H9 (cell line): Measurements from ENCODE around the gene AEBP2. TPM values are rescaled to one million over a fixed set of nuclear protein-coding genes. Genes with fewer than 3 reads are reported as not detected.

Experiments
- DNase-seq: peaks from one replicate; pipeline ENCODE4 v3.0.0-alpha.2; 2017
- H2AFZ ChIP-seq: one replicate; pipeline ENCODE4 v1.6.1; 2013; ENCODE audit warnings: mild to moderate bottlenecking, low read length, control low read depth, moderate library complexity
- H2AK5ac ChIP-seq: 2 replicates; pipeline ENCODE4 v1.6.1; 2013; ENCODE audit warnings: low read length, control low read depth, mixed read lengths; ENCODE audit not compliant: insufficient read length
- H2BK120ac ChIP-seq: one replicate; pipeline ENCODE4 v1.6.1; 2013; ENCODE audit warnings: low read depth, mild to moderate bottlenecking, low read length, control low read depth, inconsistent platforms; ENCODE audit not compliant: poor library complexity, severe bottlenecking
- H2BK12ac ChIP-seq: 2 replicates; pipeline ENCODE4 v1.6.1; 2013; ENCODE audit warnings: low read length, control low read depth, mixed read lengths, low read depth; ENCODE audit not compliant: insufficient read length
- H2BK15ac ChIP-seq: 2 replicates; pipeline ENCODE4 v1.6.1; 2013; ENCODE audit warnings: low read depth, low read length, control low read depth
- H2BK20ac ChIP-seq: one replicate; pipeline ENCODE4 v1.6.1; 2013; ENCODE audit warnings: low read depth, mild to moderate bottlenecking, low read length, control low read depth, inconsistent platforms; ENCODE audit not compliant: poor library complexity, severe bottlenecking
- H2BK5ac ChIP-seq: 2 replicates; pipeline ENCODE4 v1.6.1; 2013; ENCODE audit warnings: low read length, control low read depth, mixed read lengths; ENCODE audit not compliant: insufficient read length
- H3K14ac ChIP-seq: 2 replicates; pipeline ENCODE4 v1.6.1; 2013; ENCODE audit warnings: low read length, control low read depth; ENCODE audit not compliant: insufficient read depth
- H3K18ac ChIP-seq: 2 replicates; pipeline ENCODE4 v1.6.1; 2013; ENCODE audit warnings: low read depth, mild to moderate bottlenecking, mixed read lengths, low read length, control low read depth; ENCODE audit not compliant: insufficient read length
- H3K23ac ChIP-seq: 2 replicates; pipeline ENCODE4 v1.6.1; 2013; ENCODE audit warnings: low read length, control low read depth, mixed read lengths, low read depth; ENCODE audit not compliant: insufficient read length
- H3K23me2 ChIP-seq: 2 replicates; pipeline ENCODE4 v1.6.1; 2013; ENCODE audit warnings: low read depth, mild to moderate bottlenecking, mixed read lengths, low read length, control low read depth; ENCODE audit not compliant: insufficient read length, poor library complexity, severe bottlenecking
- H3K27ac ChIP-seq: 2 replicates; pipeline ENCODE4 v1.5.1; 2013; ENCODE audit warnings: low read length, control low read depth, mixed read lengths, low read depth; ENCODE audit not compliant: insufficient read length
- H3K27me3 ChIP-seq: 2 replicates; pipeline ENCODE4 v1.6.1; 2013; ENCODE audit warnings: low read length, control low read depth, inconsistent platforms; ENCODE audit not compliant: insufficient read depth
- H3K4ac ChIP-seq: 2 replicates; pipeline ENCODE4 v1.6.1; 2013; ENCODE audit warnings: low read depth, mild to moderate bottlenecking, control low read depth, inconsistent platforms, low read length, moderate library complexity
- H3K4me1 ChIP-seq: 2 replicates; pipeline ENCODE4 v1.6.1; 2013; ENCODE audit warnings: low read length, control low read depth, inconsistent platforms; ENCODE audit not compliant: insufficient read depth
- H3K4me2 ChIP-seq: 2 replicates; pipeline ENCODE4 v1.6.1; 2013; ENCODE audit warnings: low read length, control low read depth, mixed read lengths; ENCODE audit not compliant: insufficient read length, insufficient read depth
- H3K56ac ChIP-seq: 2 replicates; pipeline ENCODE4 v1.6.1; 2013; ENCODE audit warnings: low read depth, mild to moderate bottlenecking, mixed read lengths, low read length, control low read depth; ENCODE audit not compliant: insufficient read length
- H3K79me1 ChIP-seq: 2 replicates; pipeline ENCODE4 v1.6.1; 2013; ENCODE audit warnings: low read depth, mild to moderate bottlenecking, moderate library complexity, low read length, control low read depth, inconsistent platforms; ENCODE audit not compliant: insufficient read depth, poor library complexity, severe bottlenecking
- H3K79me2 ChIP-seq: 2 replicates; pipeline ENCODE4 v1.6.1; 2013; ENCODE audit warnings: low read length, control low read depth, inconsistent platforms; ENCODE audit not compliant: insufficient read depth
- H3K9ac ChIP-seq: 2 replicates; pipeline ENCODE4 v1.6.1; 2013; ENCODE audit warnings: low read length, control low read depth, mixed read lengths; ENCODE audit not compliant: insufficient read length; ENCODE audit errors: extremely low read depth
- H3K9me3 ChIP-seq: one replicate; pipeline ENCODE4 v1.6.1; 2013; ENCODE audit warnings: low read depth, low read length, inconsistent platforms; ENCODE audit not compliant: control insufficient read depth
- H3T11ph ChIP-seq: one replicate; pipeline ENCODE4 v1.6.1; 2013; ENCODE audit warnings: mild to moderate bottlenecking, low read length, control low read depth, inconsistent platforms
- H4K20me1 ChIP-seq: one replicate; pipeline ENCODE4 v1.6.1; 2013; ENCODE audit not compliant: control insufficient read depth, insufficient read length, insufficient read depth
- H4K5ac ChIP-seq: 2 replicates; pipeline ENCODE4 v1.6.1; 2013; ENCODE audit warnings: low read depth, mild to moderate bottlenecking, mixed read lengths, low read length, control low read depth; ENCODE audit not compliant: insufficient read length
- H4K8ac ChIP-seq: replicated peaks from 2 replicates; pipeline ENCODE4 v1.6.1; 2013; ENCODE audit warnings: low read length, control low read depth, mixed read lengths, low read depth; ENCODE audit not compliant: insufficient read length
- H4K91ac ChIP-seq: 2 replicates; pipeline ENCODE4 v1.6.1; 2013; ENCODE audit warnings: low read depth, mild to moderate bottlenecking, moderate library complexity, mixed read lengths, low read length, control low read depth; ENCODE audit not compliant: insufficient read length
- H3K27ac Mint-ChIP-seq, 3 experiments: 2 replicates in 2 of 3; 3 replicates in 1 of 3; pipeline ENCODE4 v1.8.0; 2020 to 2021; ENCODE audit warnings: mixed read lengths in 3 of 3, mild to moderate bottlenecking in 1 of 3, moderate library complexity in 1 of 3
- H3K27me3 Mint-ChIP-seq: 2 replicates; pipeline ENCODE4 v1.8.0; 2021; ENCODE audit warnings: low read depth, mild to moderate bottlenecking, moderate library complexity, mixed read lengths
- H3K36me3 Mint-ChIP-seq, 3 experiments: 2 replicates in 2 of 3; 3 replicates in 1 of 3; pipeline ENCODE4 v1.8.0; 2020 to 2021; ENCODE audit warnings: low read depth in 3 of 3, mixed read lengths in 3 of 3; ENCODE audit not compliant: insufficient read depth in 1 of 3
- H3K4me1 Mint-ChIP-seq, 2 experiments: 2 replicates each; pipeline ENCODE4 v1.8.0; 2020; ENCODE audit warnings: mixed read lengths in 2 of 2
- H3K4me3 Mint-ChIP-seq, 2 experiments: 2 replicates in 1 of 2; 3 replicates in 1 of 2; pipeline ENCODE4 v1.8.0; 2020 to 2021; ENCODE audit warnings: mild to moderate bottlenecking in 2 of 2, mixed read lengths in 2 of 2, moderate library complexity in 1 of 2
- H3K9me3 Mint-ChIP-seq, 2 experiments: 2 replicates in 1 of 2; 3 replicates in 1 of 2; pipeline ENCODE4 v1.8.0; 2020; ENCODE audit warnings: mild to moderate bottlenecking in 2 of 2, mixed read lengths in 2 of 2, moderate library complexity in 1 of 2
- WGBS: extraction: QIAGEN DNeasy Blood & Tissue Kit; methylation state at CpG from one replicate; pipeline ENCODE4 v1.1.7; 2013; ENCODE audit warnings: missing lambda C conversion rate, low lambda C conversion rate, mixed read lengths; ENCODE audit not compliant: insufficient read length; ENCODE audit errors: extremely low coverage; 5-methylcytosine and 5-hydroxymethylcytosine counted together
- long read RNA-seq: library from polyadenylated mRNA; unstranded; transcript quantifications from one replicate; pipeline ENCODE4 v2.0.0, GENCODE V29; 2020
- total RNA-seq: library from RNA; stranded (reverse); gene quantifications from 2 replicates; pipeline ENCODE4 v1.2.1, GENCODE V29; 2021
- TF ChIP-seq, protein P1 (sequence below): fragments of 200-600 bp; sonication (generic); conservative IDR thresholded peaks from 3 replicates; pipeline ENCODE4 v1.8.0; 2021; ENCODE audit warnings: antibody characterized with exemption, mild to moderate bottlenecking

The AEBP2 gene, protein sequence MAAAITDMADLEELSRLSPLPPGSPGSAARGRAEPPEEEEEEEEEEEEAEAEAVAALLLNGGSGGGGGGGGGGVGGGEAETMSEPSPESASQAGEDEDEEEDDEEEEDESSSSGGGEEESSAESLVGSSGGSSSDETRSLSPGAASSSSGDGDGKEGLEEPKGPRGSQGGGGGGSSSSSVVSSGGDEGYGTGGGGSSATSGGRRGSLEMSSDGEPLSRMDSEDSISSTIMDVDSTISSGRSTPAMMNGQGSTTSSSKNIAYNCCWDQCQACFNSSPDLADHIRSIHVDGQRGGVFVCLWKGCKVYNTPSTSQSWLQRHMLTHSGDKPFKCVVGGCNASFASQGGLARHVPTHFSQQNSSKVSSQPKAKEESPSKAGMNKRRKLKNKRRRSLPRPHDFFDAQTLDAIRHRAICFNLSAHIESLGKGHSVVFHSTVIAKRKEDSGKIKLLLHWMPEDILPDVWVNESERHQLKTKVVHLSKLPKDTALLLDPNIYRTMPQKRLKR
- total RNA-seq, result 82.6 and 82.8 TPM in 2 replicates
- long read RNA-seq, partial matches to known transcripts, result 1 of 12 reads
- long read RNA-seq, other reads (novel, unspliced or antisense), result 9 of 12 reads

DNA sequence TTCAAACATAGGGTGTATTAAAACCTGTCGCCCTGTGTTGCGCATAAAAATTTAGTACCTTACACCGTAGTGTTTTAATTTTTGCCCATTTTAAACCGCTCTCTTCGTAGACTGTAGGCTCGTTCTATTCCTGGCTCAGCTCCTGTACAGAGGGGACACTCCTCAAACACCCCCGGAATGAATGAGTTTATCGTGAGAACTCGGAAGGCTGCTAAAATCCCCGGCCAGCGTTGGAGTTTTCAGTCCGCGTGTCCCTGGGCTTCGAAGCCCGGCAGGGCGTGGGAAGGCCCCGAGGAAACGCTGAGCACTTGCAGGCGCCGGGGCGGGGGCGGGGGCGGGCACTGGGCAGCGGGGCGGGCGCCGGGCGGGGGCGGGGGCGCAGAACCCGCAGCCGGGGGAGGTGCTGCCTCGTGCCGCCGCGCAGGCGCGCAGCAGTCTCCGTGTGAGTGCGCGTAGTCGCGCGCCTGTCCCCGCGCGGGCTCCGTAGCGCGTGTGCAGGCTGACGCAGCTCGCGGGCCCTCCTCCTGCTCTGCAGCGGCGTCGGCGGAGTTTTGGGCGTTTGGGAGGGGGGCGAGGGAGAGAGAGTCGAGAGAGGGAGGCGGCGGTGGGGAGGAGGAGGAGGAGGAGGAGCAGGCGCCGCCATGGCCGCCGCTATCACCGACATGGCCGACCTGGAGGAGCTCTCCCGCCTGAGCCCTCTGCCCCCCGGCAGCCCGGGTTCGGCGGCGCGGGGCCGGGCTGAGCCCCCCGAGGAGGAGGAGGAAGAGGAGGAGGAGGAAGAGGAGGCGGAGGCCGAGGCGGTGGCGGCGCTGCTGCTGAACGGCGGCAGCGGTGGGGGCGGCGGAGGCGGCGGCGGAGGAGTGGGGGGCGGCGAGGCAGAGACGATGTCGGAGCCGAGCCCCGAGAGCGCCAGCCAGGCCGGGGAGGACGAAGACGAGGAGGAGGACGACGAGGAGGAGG lies at the start of gene AEBP2:
AEBP2 (plus strand) TSS at position 434 of the 960 bp plus-strand sequence; CDS start at position 642, 208 bp downstream.
- TF ChIP-seq, protein P1, sequence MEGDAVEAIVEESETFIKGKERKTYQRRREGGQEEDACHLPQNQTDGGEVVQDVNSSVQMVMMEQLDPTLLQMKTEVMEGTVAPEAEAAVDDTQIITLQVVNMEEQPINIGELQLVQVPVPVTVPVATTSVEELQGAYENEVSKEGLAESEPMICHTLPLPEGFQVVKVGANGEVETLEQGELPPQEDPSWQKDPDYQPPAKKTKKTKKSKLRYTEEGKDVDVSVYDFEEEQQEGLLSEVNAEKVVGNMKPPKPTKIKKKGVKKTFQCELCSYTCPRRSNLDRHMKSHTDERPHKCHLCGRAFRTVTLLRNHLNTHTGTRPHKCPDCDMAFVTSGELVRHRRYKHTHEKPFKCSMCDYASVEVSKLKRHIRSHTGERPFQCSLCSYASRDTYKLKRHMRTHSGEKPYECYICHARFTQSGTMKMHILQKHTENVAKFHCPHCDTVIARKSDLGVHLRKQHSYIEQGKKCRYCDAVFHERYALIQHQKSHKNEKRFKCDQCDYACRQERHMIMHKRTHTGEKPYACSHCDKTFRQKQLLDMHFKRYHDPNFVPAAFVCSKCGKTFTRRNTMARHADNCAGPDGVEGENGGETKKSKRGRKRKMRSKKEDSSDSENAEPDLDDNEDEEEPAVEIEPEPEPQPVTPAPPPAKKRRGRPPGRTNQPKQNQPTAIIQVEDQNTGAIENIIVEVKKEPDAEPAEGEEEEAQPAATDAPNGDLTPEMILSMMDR, result no peak
- Histone ChIP-seq H3K23me2 (no peaks in the 10 kb centered on the region), H2BK12ac (no peak within 1 kb of the TSS), H4K8ac (no peak within 1 kb of the TSS), H4K5ac (no peak within 1 kb of the TSS), H2BK15ac (0 out of 2 replicates have a peak within 1 kb of the TSS, but pooled peaks have one; percentile 26), H3K27me3 (no peaks in the 10 kb centered on the region), H3K14ac (peak within 1 kb of the TSS; percentile 98), H2BK120ac (no peak within 1 kb of the TSS), H3K27ac (peak within 1 kb of the TSS; percentile 7), H2AK5ac (no peak within 1 kb of the TSS), H3K23ac (no peak within 1 kb of the TSS), H3K56ac (no peak within 1 kb of the TSS), H4K20me1 (no peaks in the 10 kb centered on the region), H3K9me3 (no peaks in the 10 kb centered on the region), H3K79me2 (peaks cover 34% of the 10 kb centered on the region; the same call in 1 of the 2 replicates), H2BK20ac (no peak within 1 kb of the TSS), H2AFZ (no peak within 1 kb of the TSS), H3K18ac (peak within 1 kb of the TSS; percentile 98), H4K91ac (no peak within 1 kb of the TSS), H3K4ac (peak within 1 kb of the TSS; percentile 56), H2BK5ac (peak within 1 kb of the TSS; percentile 41), H3T11ph (no peak within 1 kb of the TSS), H3K79me1 (no peaks in the 10 kb centered on the region), H3K9ac (peak within 1 kb of the TSS; percentile 95), H3K4me2 (peak within 1 kb of the TSS; percentile 60), H3K4me1 (peaks cover 4% of the 10 kb centered on the region; the same call in 1 of the 2 replicates)
- Mint-ChIP-seq H3K4me1 (peaks cover 48 to 60% of the 10 kb centered on the region in 2 experiments), H3K27ac (peak within 1 kb of the TSS; percentile 95 to 99 (median 96)), H3K27me3 (no peaks in the 10 kb centered on the region; the same call in 1 of the 2 replicates), H3K36me3 (peaks cover 19 to 44% (median 34%) of the 10 kb centered on the region in 3 experiments), H3K4me3 (peak within 1 kb of the TSS; percentile 99 to 100), H3K9me3 (peaks cover 6% of the 10 kb centered on the region in 2 experiments; a peak in 4 of 5 replicates)
- DNase-seq, result peak; percentile 92
- no CpG with 5 or more reads among the region's 102 CpGs for WGBS
